GM12891 (cell line): ENCODE measurements around the gene RAI1.

Experiments used
- PAX5 ChIP-seq: IDR thresholded peaks from 2 replicates; pipeline ENCODE4 v1.6.1; 2011; ENCODE audit warnings: low read length, moderate library complexity, mild to moderate bottlenecking; ENCODE audit not compliant: insufficient read depth, severe bottlenecking
- POLR2A ChIP-seq: IDR thresholded peaks from 2 replicates; pipeline ENCODE4 v1.6.1; 2011; ENCODE audit warnings: low read depth, low read length, control low read depth
- POLR2AphosphoS5 ChIP-seq: IDR thresholded peaks from 2 replicates; pipeline ENCODE4 v1.6.1; 2011; ENCODE audit warnings: low read depth, low read length, control low read depth
- SPI1 ChIP-seq: IDR thresholded peaks from 2 replicates; pipeline ENCODE4 v1.6.1; 2011; ENCODE audit warnings: low read depth, low read length, control low read depth
- TAF1 ChIP-seq: IDR thresholded peaks from 2 replicates; pipeline ENCODE4 v1.6.1; 2011; ENCODE audit warnings: low read depth, low read length, control low read depth

DNA sequence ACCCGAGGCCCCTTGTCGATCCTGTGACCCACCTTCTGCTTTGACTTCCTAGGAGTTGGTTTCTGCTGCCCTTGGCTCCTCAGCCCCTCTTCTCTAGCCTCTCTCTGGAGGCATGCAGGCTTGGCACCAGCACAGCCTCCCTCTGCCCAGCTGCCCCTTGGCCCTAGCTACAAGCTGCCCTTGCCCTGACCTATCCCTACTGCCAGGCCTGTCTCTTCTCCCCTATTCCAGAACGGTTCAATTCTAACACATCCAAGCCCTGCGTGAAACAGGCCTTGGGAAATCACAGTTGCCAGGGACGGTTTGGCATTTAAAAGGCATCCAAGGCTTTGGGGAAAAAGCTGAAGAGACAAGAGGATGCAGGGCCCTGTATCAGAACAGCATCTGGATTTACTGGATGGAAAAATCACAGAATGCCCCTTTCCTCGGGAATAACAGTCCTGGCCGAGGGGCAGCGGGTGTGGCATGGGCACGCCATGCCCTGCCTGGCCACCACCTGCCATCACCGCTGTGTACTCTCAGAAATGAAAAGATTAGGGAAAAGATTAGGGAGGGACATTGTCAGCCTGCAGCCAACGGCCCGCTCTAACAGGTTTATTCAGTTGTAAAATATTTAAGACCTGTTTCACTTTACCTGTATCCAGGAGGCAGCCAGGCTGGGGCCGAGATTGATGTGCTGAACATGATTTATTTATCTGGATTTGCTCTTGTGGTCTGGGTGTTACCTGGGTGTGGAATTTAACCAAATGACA is 15.8 kb downstream of the RAI1 start:
- TF ChIP-seq POLR2A: no peak
- no peak for TF ChIP-seq POLR2AphosphoS5
- TF ChIP-seq TAF1: no peak
- TF ChIP-seq SPI1: no peak
- TF ChIP-seq PAX5: no peak
